H1 (cell line): ENCODE measurements around the gene PABPC1L. TPM values are rescaled to one million over a fixed set of nuclear protein-coding genes. Genes with fewer than 3 reads are reported as not detected.
A peak's percentile ranks its signal among the peaks of the same experiment; 100 is the strongest.

Source experiments
- CTCF ChIA-PET: fragments of 300-600 bp; sonication (Branson Sonifier 250); formaldehyde crosslinking; loops from one replicate; lab custom pipeline; 2021; ENCODE audit not compliant: partially characterized antibody; lab: Charles Lee
- POLR2A ChIA-PET: fragments of 300-600 bp; sonication (Branson Sonifier 250); formaldehyde crosslinking; loops from one replicate; lab custom pipeline; 2021; ENCODE audit warnings: inconsistent platforms; ENCODE audit not compliant: partially characterized antibody; lab: Charles Lee
- DNase-seq, 2 experiments: peaks; one replicate each; pipeline versions ENCODE4 v3.0.0 to v3.0.0-alpha.2; 2010 to 2022; ENCODE audit warnings: low spot score in 2 of 2, low read depth in 1 of 2, mixed read lengths in 1 of 2
- FAIRE-seq: peaks from 2 replicates; lab custom pipeline; 2011; peaks lifted over from hg19 to GRCh38; lab: Jason Lieb, UNC
- H2AFZ ChIP-seq: 2 replicates; pipeline ENCODE4 v1.8.1; 2012; ENCODE audit warnings: low read length, inconsistent platforms
- H2AK5ac ChIP-seq: 2 replicates; pipeline ENCODE4 v1.6.1; 2013; ENCODE audit warnings: low read depth, low read length
- H2BK120ac ChIP-seq: replicated peaks from 2 replicates; pipeline ENCODE3; 2013; ENCODE audit warnings: low read depth, low read length, inconsistent platforms
- H2BK12ac ChIP-seq: 2 replicates; pipeline ENCODE4 v1.6.1; 2013; ENCODE audit warnings: low read depth, low read length
- H2BK15ac ChIP-seq: 2 replicates; pipeline ENCODE4 v1.6.1; 2013; ENCODE audit warnings: low read length
- H2BK20ac ChIP-seq: 2 replicates; pipeline ENCODE4 v1.6.1; 2013; ENCODE audit warnings: low read length
- H2BK5ac ChIP-seq: 2 replicates; pipeline ENCODE4 v1.6.1; 2013; ENCODE audit warnings: low read depth, low read length
- H3K14ac ChIP-seq: 2 replicates; pipeline ENCODE4 v1.6.1; 2013; ENCODE audit warnings: inconsistent platforms; ENCODE audit not compliant: insufficient read length
- H3K18ac ChIP-seq: 2 replicates; pipeline ENCODE4 v1.6.1; 2013; ENCODE audit warnings: low read length; ENCODE audit errors: extremely low read depth
- H3K23ac ChIP-seq: 2 replicates; pipeline ENCODE4 v1.6.1; 2013; ENCODE audit warnings: inconsistent platforms; ENCODE audit not compliant: insufficient read length
- H3K23me2 ChIP-seq: 2 replicates; pipeline ENCODE4 v1.6.1; 2013; ENCODE audit warnings: low read depth, low read length
- H3K27ac ChIP-seq: 2 replicates; pipeline ENCODE4 v1.6.1; 2011; ENCODE audit warnings: low read depth, low read length, inconsistent platforms
- H3K27me3 ChIP-seq, 4 experiments: replicated peaks in 1 of 4; 1 replicate in 1 of 4; 2 replicates in 3 of 4; pipeline versions ENCODE4 v1.6.1 to v1.8.1; 2011 to 2013; ENCODE audit warnings: low read length in 3 of 4, mild to moderate bottlenecking in 3 of 4, inconsistent platforms in 2 of 4, mixed read lengths in 2 of 4, moderate library complexity in 1 of 4; ENCODE audit not compliant: control insufficient read depth in 3 of 4, insufficient read depth in 3 of 4; ENCODE audit errors: extremely low read depth in 1 of 4
- H3K36me3 ChIP-seq, 4 experiments: 2 replicates each; pipeline versions ENCODE4 v1.6.1 to v1.8.1; 2011 to 2013; ENCODE audit warnings: mild to moderate bottlenecking in 4 of 4, low read length in 3 of 4, moderate library complexity in 2 of 4, control low read depth in 1 of 4, inconsistent platforms in 1 of 4; ENCODE audit not compliant: insufficient read depth in 4 of 4, control insufficient read depth in 2 of 4
- H3K4ac ChIP-seq: replicated peaks from 2 replicates; pipeline ENCODE3; 2013; ENCODE audit warnings: low read length, low read depth, mixed read lengths, inconsistent platforms; ENCODE audit not compliant: insufficient read length
- H3K4me1 ChIP-seq, 4 experiments: replicated peaks in 1 of 4; 1 replicate in 1 of 4; 2 replicates in 3 of 4; pipeline versions ENCODE4 v1.6.1 to v1.8.1; 2011 to 2013; ENCODE audit warnings: low read length in 3 of 4, inconsistent platforms in 2 of 4, mixed read lengths in 1 of 4; ENCODE audit not compliant: insufficient read depth in 4 of 4, control insufficient read depth in 3 of 4
- H3K4me2 ChIP-seq, 2 experiments: 2 replicates each; pipeline versions ENCODE4 v1.6.1 to v1.8.1; 2011 to 2013; ENCODE audit warnings: low read depth in 2 of 2, low read length in 2 of 2, control low read depth in 1 of 2, inconsistent platforms in 1 of 2, mild to moderate bottlenecking in 1 of 2; ENCODE audit not compliant: insufficient read depth in 1 of 2
- H3K4me3 ChIP-seq, 4 experiments: fragments of 200-600, 300-600 bp in 1 of 4; sonication (generic), shearing (Covaris generic), sonication (Bioruptor Twin) in 1 of 4; 2 replicates each; pipeline versions ENCODE4 v1.5.1 to v1.8.1; 2011 to 2016; ENCODE audit warnings: low read length in 4 of 4, low read depth in 3 of 4, control low read depth in 2 of 4, inconsistent platforms in 2 of 4, mild to moderate bottlenecking in 2 of 4, mixed read lengths in 1 of 4, moderate library complexity in 1 of 4; ENCODE audit not compliant: insufficient read depth in 2 of 4; ENCODE audit errors: extremely low read depth in 1 of 4
- H3K56ac ChIP-seq: replicated peaks from 2 replicates; pipeline ENCODE3; 2013; ENCODE audit warnings: low read depth, mild to moderate bottlenecking, mixed read lengths, low read length, inconsistent platforms; ENCODE audit not compliant: insufficient read length
- H3K79me1 ChIP-seq: 2 replicates; pipeline ENCODE4 v1.6.1; 2013; ENCODE audit warnings: low read depth, low read length, control low read depth
- H3K79me2 ChIP-seq, 2 experiments: 2 replicates each; pipeline versions ENCODE4 v1.6.1 to v1.8.1; 2012 to 2013; ENCODE audit warnings: low read length in 2 of 2, mild to moderate bottlenecking in 2 of 2, inconsistent platforms in 1 of 2; ENCODE audit not compliant: insufficient read depth in 2 of 2, control insufficient read depth in 1 of 2
- H3K9ac ChIP-seq, 4 experiments: replicated peaks in 1 of 4; 1 replicate in 1 of 4; 2 replicates in 3 of 4; pipeline versions ENCODE4 v1.6.1 to v1.8.1; 2011 to 2013; ENCODE audit warnings: low read depth in 3 of 4, low read length in 3 of 4, control low read depth in 2 of 4, mild to moderate bottlenecking in 2 of 4, moderate library complexity in 2 of 4, inconsistent platforms in 1 of 4; ENCODE audit errors: extremely low read depth in 1 of 4
- H3K9me3 ChIP-seq, 2 experiments: 2 replicates each; pipeline versions ENCODE4 v1.6.1 to v1.8.1; 2012 to 2013; ENCODE audit warnings: mild to moderate bottlenecking in 2 of 2, moderate library complexity in 2 of 2, control low read depth in 1 of 2, inconsistent platforms in 1 of 2, low read depth in 1 of 2, low read length in 1 of 2, mixed read lengths in 1 of 2; ENCODE audit not compliant: insufficient read depth in 2 of 2
- H4K20me1 ChIP-seq, 2 experiments: replicated peaks in 1 of 2; 2 replicates each; pipeline versions ENCODE3 to v1.8.1; 2011 to 2013; ENCODE audit warnings: inconsistent platforms in 2 of 2, low read length in 2 of 2, mild to moderate bottlenecking in 1 of 2; ENCODE audit not compliant: insufficient read depth in 2 of 2, control insufficient read depth in 1 of 2
- H4K5ac ChIP-seq: 2 replicates; pipeline ENCODE4 v1.6.1; 2013; ENCODE audit warnings: low read length, low read depth, mixed read lengths, inconsistent platforms; ENCODE audit not compliant: insufficient read length
- H4K8ac ChIP-seq: 2 replicates; pipeline ENCODE4 v1.8.0; 2013; ENCODE audit warnings: mild to moderate bottlenecking, moderate library complexity, low read length, inconsistent platforms; ENCODE audit not compliant: insufficient read depth; ENCODE audit errors: extremely low read depth
- H4K91ac ChIP-seq: replicated peaks from 2 replicates; pipeline ENCODE3; 2013; ENCODE audit warnings: low read length, mixed read lengths, inconsistent platforms; ENCODE audit not compliant: insufficient read length
- CREB1 ChIP-seq: IDR thresholded peaks from 2 replicates; pipeline ENCODE4 v1.6.1; 2012; ENCODE audit warnings: inconsistent platforms
- CTBP2 ChIP-seq: IDR thresholded peaks from 2 replicates; pipeline ENCODE4 v1.7.0; 2011; ENCODE audit warnings: borderline replicate concordance, mild to moderate bottlenecking, moderate library complexity, mixed read lengths, low read length; ENCODE audit not compliant: insufficient read depth, insufficient read length
- JUN ChIP-seq: IDR thresholded peaks from 2 replicates; pipeline ENCODE4 v1.6.1; 2011; ENCODE audit warnings: low read depth, mild to moderate bottlenecking, improper control_type of control experiment, low read length
- KDM1A ChIP-seq: fragments of 200-600, 300-600 bp; sonication (generic); IDR thresholded peaks from 2 replicates; pipeline ENCODE4 v1.7.1; 2016; ENCODE audit warnings: mild to moderate bottlenecking, low read length, borderline replicate concordance
- PHF8 ChIP-seq: fragments of 200-600 bp; sonication (generic); conservative IDR thresholded peaks from 2 replicates; pipeline ENCODE4 v1.7.1; 2012; ENCODE audit warnings: low read depth, mild to moderate bottlenecking, inconsistent platforms, low read length, moderate library complexity
- SP4 ChIP-seq: IDR thresholded peaks from 2 replicates; pipeline ENCODE4 v1.6.1; 2012; ENCODE audit warnings: low read length, inconsistent platforms
- TAF7 ChIP-seq: optimal IDR thresholded peaks from 2 replicates; pipeline ENCODE3; 2011; ENCODE audit warnings: low read depth, mild to moderate bottlenecking, inconsistent platforms, low read length, moderate library complexity, borderline replicate concordance
- WGBS, 2 experiments: shearing (Covaris generic) in 1 of 2; methylation state at CpG; one replicate each; pipeline versions ENCODE4 v1.1.6 to v1.1.7; 2013 to 2015; ENCODE audit warnings: low lambda C conversion rate in 2 of 2, mixed read lengths in 2 of 2, inconsistent platforms in 1 of 2, low coverage in 1 of 2, missing lambda C conversion rate in 1 of 2; ENCODE audit not compliant: insufficient replicate concordance in 2 of 2, insufficient coverage in 1 of 2, insufficient read length in 1 of 2; ENCODE audit errors: extremely low coverage in 1 of 2, missing lambda C conversion rate in 1 of 2; 5-methylcytosine and 5-hydroxymethylcytosine counted together
- polyA plus RNA-seq, 7 experiments: library from polyadenylated mRNA; depleted of rRNA in 3 of 7; stranded (reverse) in 5 of 7; unstranded in 2 of 7; fragments of >200 nt in 5 of 7; fragments of 200-250 nt in 2 of 7; gene quantifications; 1 replicate in 5 of 7; 2 replicates in 1 of 7; 4 replicates in 1 of 7; pipeline versions ENCODE4 v1.2.1 to v1.2.3, GENCODE V29; 2011 to 2013; ENCODE audit warnings: missing spikeins in 2 of 7, mixed read lengths in 2 of 7
- total RNA-seq: library from RNA; stranded (reverse); fragmentation: NEBNext Ultra II Directional; extraction: Animal tissue kit (Norgen Biotek cat#: 25700); gene quantifications from 2 replicates; pipeline ENCODE4 v1.2.1, GENCODE V29; 2021
- TF ChIP-seq, protein P1 (sequence below), 3 experiments: IDR thresholded peaks; 1 replicate in 2 of 3; 2 replicates in 1 of 3; pipeline versions ENCODE4 v1.5.1 to v1.6.1; 2011; ENCODE audit warnings: low read length in 3 of 3, mild to moderate bottlenecking in 3 of 3, inconsistent platforms in 2 of 3, low read depth in 1 of 3, moderate library complexity in 1 of 3; ENCODE audit not compliant: insufficient read depth in 1 of 3; ENCODE audit errors: control extremely low read depth in 1 of 3
- TF ChIP-seq, protein P2 (sequence below): IDR thresholded peaks from 2 replicates; pipeline ENCODE4 v1.6.1; 2012; ENCODE audit warnings: low read length, inconsistent platforms

Gene PABPC1L
- total and polyA plus RNA-seq, 2 of the 8 experiments (the other 6 are each of a cell fraction or from before 2014, with no cell fraction given): 61.1 to 108 TPM

DNA sequence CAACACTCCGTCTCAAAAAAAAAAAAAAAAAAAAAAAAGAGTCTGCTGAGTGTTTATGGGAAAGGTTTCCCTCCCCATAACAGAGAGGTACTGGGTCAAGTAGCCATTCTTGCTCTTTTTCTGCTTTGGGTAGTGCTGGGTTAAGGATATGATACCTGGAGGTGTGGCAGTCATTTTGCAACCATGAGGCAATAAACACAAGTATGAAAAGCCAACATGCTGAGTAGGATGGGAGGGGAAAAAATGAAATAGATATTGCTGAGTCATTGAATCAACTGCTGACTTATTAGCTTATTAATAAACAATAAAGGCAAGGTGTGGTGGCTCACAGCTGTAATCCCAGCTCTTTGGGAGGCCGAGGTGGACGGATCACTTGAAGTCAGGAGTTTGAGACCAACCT is 52.6 kb downstream of the PABPC1L start:
- Histone ChIP-seq H4K8ac (no peak overlapping the region), H4K91ac (no peak overlapping the region), H2BK120ac (no peak overlapping the region), H2BK12ac (no peak overlapping the region), H3K23ac (no peak overlapping the region), H3K79me1 (peaks cover 6% of the 10 kb centered on the region), H3K56ac (no peak overlapping the region), H2BK15ac (no peak overlapping the region), H3K4ac (no peak overlapping the region), H3K36me3 (peaks cover 0 to 3% (median 1%) of the 10 kb centered on the region in 4 experiments; a peak in 1 of 8 replicates), H3K9ac (no peak overlapping the region), H2BK20ac (no peak overlapping the region), H3K27ac (no peak overlapping the region), H2AFZ (no peak overlapping the region), H3K4me1 (peaks cover 3 to 14% (median 7%) of the 10 kb centered on the region in 4 experiments; a peak in 5 of 7 replicates), H2BK5ac (no peak overlapping the region), H2AK5ac (no peak overlapping the region), H3K4me2 (no peak overlapping the region), H4K5ac (no peak overlapping the region), H3K4me3 (no peak overlapping the region), H3K27me3 (peaks cover 0 to 11% (median 2%) of the 10 kb centered on the region in 4 experiments; a peak in 4 of 7 replicates), H3K79me2 (peaks cover 5 to 31% of the 10 kb centered on the region in 2 experiments), H3K23me2 (peaks cover 12% of the 10 kb centered on the region; the same call in 1 of the 2 replicates), H4K20me1 (peaks cover 1 to 2% of the 10 kb centered on the region in 2 experiments), H3K18ac (no peak overlapping the region), H3K14ac (no peak overlapping the region), H3K9me3 (no peaks in the 10 kb centered on the region)
- ChIA-PET POLR2A (interaction anchor here (1.0 kb wide), 1 partner anchor 9 kb away, joined by 3 read pairs; no protein-coding TSS in a partner anchor), CTCF (no interaction called here)
- DNase-seq (no peak), FAIRE-seq (no peak)
- 87% methylated on average over 3 of the region's 3 CpGs; no CpG with 5 or more reads in 1 of the 2 experiments for WGBS, 2 experiments
- TF ChIP-seq KDM1A: peak; percentile 44; the same call in 1 of the 2 replicates
- TF ChIP-seq SP4: no peak
- no peak for TF ChIP-seq CREB1
- no peak for TF ChIP-seq JUN
- TF ChIP-seq, protein P1, sequence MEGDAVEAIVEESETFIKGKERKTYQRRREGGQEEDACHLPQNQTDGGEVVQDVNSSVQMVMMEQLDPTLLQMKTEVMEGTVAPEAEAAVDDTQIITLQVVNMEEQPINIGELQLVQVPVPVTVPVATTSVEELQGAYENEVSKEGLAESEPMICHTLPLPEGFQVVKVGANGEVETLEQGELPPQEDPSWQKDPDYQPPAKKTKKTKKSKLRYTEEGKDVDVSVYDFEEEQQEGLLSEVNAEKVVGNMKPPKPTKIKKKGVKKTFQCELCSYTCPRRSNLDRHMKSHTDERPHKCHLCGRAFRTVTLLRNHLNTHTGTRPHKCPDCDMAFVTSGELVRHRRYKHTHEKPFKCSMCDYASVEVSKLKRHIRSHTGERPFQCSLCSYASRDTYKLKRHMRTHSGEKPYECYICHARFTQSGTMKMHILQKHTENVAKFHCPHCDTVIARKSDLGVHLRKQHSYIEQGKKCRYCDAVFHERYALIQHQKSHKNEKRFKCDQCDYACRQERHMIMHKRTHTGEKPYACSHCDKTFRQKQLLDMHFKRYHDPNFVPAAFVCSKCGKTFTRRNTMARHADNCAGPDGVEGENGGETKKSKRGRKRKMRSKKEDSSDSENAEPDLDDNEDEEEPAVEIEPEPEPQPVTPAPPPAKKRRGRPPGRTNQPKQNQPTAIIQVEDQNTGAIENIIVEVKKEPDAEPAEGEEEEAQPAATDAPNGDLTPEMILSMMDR (IDR thresholded peaks at IDR 0.05; ENCODE audit: control extremely low read depth in 1 of 3, insufficient read depth in 1 of 3, low read depth in 1 of 3, low read length in 3 of 3): no peak
- TF ChIP-seq PHF8: no peak
- TF ChIP-seq CTBP2: no peak
- no peak for TF ChIP-seq TAF7
- TF ChIP-seq, protein P2, sequence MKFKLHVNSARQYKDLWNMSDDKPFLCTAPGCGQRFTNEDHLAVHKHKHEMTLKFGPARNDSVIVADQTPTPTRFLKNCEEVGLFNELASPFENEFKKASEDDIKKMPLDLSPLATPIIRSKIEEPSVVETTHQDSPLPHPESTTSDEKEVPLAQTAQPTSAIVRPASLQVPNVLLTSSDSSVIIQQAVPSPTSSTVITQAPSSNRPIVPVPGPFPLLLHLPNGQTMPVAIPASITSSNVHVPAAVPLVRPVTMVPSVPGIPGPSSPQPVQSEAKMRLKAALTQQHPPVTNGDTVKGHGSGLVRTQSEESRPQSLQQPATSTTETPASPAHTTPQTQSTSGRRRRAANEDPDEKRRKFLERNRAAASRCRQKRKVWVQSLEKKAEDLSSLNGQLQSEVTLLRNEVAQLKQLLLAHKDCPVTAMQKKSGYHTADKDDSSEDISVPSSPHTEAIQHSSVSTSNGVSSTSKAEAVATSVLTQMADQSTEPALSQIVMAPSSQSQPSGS: no peak
